HG03439 (cell line): Measurements from ENCODE around the gene POU3F3.

Experiments
- ATAC-seq: cut with Tn5 transposase; IDR thresholded peaks from one replicate; pipeline ENCODE4 v1.9.1; 2021; ENCODE audit warnings: mild to moderate bottlenecking, moderate library complexity; ENCODE audit not compliant: unreplicated experiment

POU3F3 gene

GRCh38 chr2:104859766-104860450 is 6.0 kb downstream of the POU3F3 start:
- ATAC-seq = no peak

- ATAC-seq = no peak
Observed at GRCh38 chr2:104860451-104860790, 6.5 kb downstream of the POU3F3 start.

DNA sequence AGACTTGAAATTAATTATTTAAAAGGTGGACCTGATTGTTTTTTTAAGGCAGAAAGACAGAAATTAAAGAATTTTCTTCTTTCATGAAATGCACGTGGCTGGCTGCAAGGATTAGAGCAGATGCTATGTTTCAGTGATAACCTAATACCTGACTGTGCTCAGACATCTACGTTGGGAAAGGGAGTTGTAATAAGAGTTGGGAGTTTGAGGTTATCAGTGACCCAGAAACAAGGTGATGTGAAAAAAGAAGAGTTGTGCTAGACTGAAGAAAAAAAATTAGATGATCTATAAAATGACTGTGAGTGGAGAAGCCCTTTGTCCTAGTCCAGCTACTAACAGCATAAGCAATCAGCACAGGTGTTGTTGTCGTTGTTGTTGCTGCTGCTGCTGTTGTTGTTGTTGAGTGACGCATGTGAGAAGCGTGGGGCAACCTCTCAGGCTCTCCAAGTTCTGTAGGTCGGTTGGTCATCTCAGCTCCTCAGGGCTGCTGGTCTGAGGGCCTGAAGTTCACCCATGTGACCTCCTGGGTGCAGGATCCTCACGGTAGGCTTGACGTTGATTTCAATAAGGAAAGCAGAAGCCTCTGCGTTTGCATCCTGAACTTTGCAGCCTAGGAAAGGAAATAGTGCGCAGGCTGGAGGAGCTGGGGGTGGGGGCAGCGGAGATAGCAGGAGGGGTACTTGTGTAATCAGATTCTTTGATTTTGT is 7.6 kb downstream of the POU3F3 start:
- ATAC-seq = no peak

DNA sequence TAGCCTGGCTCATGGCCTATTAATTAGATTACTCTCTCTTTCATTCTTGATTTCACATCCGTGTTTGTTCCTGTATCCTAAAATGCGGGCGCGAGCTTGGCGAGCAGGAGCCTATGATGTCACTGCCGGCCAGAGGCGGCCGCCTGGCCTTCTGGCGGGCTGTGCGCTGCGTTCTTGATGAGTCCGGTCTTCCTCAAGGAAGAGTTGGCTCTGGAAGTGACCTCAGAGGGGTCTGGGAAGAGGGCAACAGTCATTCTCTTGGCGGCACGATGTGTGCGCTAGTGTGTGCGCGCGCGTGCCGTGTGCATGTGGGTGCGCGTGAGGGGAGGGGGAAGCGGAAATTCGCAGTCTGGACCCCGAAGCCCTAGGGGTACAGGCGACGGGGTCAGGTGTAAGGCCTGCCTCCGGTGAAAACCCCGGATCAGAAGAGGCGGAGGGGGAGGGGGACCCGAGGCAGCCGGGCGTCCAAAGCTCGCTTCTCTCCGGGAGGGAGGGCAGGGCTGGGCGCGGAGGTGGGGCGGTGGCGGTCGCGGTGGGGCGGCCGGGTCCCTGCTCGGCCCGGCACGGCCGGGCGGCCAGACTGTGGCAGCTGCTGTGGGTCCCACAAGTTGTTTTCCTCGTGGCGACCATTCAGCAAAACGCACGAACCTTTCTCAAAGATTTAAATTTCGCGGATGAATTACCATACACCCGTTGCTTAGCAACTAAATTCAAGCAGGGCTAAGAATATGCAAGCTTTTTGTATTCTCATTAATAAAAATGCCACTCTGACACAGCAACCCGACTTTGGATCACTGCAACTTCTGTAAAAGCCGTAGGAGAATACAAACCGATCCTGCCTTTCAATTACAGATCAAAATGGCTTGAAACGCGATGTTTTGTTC is 8.4 kb downstream of the POU3F3 start:
- no peak for ATAC-seq

DNA sequence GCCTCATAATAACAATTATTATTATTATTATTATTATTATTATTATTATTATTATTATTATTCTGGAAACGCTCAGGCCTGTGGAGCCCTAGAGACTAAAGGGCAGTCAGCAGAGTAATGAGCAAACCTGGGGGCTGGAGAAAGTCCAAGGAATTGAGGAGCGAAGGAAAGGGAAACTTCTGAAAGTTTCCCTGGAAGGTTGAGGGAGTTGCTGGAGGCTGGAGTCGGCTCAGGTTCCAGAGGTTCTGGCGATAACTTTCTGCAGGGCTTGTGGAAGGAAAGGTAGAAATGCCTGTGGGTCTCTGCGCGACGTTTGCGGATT is 9.2 kb downstream of the POU3F3 start:
- ATAC-seq = no peak

DNA sequence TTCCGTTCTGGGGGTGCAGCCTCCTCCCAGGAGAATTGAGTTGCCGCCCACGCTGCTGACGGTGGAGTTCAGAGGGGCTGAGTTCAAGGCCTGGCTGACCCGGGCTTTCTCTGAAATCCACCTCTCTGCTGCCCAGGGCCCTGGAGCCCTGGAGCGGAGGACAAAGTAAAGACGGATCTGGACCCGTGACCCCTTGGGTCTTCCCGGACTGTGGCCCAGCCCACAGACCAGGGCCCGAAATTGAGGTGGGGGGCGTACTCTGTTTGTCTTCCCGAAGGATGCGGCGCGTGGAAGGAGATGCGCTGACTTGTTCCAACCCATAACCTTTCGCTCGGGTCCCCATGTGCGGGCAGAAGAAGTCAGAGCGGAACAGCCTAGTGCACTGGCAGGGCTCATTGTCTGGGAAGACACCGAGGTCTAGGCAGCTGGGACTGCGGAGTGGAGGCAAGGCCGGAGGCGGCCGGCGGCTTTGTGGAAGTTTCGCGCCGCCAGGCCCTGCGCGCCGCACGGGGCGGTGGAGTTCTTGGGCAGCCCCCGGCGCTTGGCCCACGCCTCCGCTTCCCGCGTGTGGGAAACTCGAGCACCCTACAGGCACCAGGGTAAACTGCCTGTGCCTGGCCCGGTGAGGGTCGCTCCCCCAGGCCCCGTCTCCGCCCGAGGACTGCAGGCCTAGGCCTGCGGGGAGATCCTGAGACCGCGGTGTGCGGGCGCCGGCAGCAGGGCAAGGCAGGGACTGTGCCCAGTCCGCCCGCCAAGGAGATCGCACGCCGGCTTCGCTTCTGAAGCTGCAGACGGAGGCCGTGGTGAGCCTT is 9.8 kb downstream of the POU3F3 start:
- no peak for ATAC-seq

DNA sequence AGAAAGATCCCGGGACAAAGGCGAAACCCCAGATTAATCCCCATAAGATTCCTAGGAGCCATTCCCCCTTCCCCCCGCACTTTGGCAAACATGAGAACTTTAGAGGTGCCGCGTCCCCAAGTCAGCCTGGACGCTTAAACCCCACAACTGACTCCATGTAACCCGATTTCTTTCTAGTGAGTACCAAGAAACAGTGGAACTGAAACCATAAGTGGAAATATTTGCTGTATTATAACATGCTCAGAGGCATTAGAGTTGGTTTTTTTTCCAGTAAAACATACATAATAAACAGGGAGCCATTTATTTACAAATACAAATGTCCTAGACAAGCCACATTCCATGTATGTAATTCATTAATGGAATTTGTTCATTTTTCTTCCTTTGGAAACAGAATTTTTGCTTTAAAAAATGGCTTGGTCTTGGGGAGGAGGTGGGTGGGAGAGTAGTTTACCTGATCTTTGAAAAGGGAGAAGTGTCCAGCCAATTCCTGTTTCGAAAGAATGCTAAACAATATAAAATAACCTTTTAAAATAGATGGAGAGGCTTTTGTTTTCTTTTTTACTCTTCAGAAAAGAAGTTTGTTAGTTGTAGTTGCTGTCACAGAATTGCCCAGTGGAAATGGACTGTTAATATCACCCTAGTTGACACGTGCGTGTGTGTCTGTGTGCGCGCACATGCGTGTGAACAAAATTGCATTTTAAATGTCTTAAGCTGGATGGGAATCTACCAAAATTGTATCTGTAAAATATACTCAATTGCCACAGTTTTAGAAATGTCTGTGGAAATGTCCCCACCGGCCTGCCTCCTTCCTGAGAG is 10.6 kb downstream of the POU3F3 start:
- ATAC-seq = no peak

DNA sequence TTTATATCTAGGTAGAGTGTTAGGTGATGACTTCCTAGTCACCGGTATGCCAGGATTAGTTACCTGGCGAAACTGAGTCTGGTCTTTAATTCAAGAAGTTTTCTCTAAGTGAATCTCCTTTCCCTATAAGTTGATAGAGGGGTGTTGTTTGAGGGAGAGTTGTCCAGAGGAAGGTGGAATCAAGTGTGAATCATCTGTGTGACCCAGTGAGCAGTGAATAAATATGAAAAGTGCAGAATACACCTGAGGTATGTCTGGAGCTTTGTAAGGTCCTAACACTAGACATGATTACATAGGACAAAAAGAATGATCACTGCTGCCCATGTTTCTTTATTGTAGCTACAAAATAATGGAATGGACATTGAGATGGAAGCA is 11.2 kb downstream of the POU3F3 start:
- ATAC-seq = no peak

GRCh38 chr2:104866122-104866864 is 12.4 kb downstream of the POU3F3 start:
- ATAC-seq = no peak

DNA sequence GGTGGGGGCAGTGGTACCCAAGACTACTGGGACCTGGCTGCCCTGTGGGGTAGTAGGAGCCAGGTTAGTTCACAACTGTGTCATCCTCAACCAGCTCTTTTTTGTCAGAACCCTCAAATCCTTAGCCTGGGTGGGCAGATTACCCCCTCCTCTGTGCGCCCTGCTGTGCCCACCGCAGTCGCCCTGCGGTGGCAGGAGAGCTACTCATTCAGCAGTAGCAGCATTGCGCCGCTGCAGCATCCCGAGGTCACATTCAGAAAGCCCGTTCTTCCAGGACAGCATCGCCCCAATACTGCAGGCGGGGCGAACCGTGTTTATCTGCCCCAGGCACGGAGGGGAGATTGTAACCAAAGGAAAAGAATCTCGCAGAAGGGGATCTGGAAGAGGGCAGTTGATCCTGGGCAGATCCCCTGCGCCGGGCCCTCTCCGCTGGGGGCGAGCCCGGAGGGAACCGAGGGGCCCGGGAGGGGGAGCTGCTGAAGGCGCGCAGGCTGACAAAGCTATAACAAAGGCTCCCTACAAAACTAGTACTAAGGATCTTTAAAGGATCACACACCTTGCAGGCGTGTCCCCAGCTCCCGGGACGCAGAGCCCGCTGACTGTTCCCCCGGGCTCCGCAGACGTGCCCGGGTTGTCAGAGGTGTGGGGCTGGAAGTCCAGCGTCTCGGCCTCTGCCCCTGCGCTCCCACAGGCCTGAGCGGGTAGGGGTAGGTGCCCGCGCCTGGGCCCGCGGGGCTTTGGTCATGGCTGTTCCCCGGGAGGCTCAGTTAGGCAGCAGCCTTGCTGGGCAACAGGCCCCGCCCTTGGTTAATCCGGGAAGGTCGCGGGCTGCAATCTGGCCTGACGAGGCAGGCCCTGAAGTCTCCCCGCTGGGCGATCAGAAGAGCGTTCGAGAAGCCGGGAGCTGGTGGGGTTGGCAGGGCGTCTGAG is 13.2 kb downstream of the POU3F3 start:
- no peak for ATAC-seq

DNA sequence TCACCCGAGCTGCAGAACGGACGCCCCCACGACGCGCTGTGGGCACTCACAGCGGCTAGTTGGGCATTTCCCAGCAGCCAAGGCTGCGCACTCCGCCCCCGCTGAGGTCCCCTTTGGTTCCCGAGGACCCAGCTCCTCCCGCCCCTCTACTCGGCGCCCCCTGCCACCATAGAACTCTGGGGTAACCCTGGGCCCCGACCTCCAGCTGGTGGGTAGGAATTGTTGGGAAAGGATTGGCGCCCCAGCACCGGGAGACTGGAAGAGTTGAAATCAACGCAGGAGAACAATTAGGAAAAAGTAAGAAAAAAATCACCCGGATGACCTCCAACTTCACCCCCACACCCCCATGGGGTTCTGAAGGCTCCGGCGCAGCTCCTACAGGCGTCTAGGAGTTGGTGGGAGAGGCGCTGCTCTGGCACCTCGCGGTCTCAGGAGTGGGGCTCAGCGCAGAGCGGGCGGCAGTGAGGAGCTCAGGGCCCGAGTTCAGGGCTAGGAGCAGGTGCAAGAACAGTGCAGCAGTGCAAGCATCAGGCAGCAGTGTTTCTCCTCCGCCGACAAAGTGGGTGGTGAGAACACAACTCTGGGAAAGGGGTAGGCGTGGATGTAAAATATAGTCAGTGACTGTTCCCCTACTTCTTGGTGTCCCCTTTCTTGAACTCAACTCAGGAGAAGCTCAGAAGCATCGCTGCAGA is 14.0 kb downstream of the POU3F3 start:
- no peak for ATAC-seq

GRCh38 chr2:104868505-104868866 is 14.6 kb downstream of the POU3F3 start:
- no peak for ATAC-seq

DNA sequence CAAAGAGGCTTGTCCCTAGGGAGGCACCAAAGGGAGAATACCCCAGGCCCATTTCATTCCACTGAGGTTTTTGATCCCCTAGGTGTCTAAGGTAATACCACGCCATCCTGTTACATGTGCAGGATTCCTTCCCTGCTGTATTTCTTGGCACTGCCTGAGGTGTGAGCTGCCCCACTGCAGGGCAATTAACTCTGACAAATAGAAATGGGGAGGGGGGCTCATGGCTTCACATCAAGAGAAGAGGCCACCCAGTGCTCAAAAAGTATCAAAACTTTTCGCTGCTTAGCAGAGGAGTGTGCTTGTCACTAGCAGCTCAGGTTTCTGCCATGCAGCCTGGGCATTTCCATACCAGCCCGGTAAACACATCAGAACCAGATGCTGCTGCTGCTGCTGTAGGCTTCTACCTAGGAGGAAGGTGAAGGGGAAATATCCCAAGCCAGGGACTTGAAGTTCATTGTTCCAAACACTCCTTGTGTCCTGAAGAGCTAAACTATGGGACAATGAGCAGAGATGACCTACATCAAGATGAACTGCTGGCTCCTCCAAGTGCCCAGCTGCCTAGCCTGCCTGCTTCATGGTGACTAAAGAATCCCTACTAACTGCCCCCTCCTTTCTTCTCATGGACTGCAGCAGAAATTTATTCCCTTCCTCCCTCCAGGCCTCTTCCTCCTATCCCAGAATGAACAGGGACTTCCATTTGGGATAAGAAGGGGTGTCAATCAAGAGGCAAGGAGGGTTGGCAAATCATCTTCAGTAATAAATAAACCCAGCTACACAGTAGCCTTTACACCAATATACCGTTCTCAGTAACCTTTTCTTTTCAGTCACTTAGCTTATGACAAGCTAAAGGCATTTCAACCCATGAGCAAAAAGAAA is 16.4 kb downstream of the POU3F3 start:
- no peak for ATAC-seq

DNA sequence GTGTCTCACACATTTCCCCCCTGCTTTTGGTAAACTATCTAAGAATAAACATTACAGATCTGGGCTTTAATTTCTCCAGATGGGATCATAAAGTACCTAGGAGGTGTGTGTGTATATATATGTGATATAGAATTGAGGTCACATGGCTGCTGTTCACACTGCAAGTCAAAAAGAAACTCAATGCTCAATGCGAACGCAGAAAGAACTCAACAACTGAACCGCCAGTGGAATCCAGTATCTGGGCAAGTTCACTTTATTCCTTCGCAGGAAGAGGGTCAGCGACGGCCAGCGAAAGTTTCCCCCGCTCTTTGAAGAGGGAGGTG is 17.7 kb downstream of the POU3F3 start:
- ATAC-seq = no peak

DNA sequence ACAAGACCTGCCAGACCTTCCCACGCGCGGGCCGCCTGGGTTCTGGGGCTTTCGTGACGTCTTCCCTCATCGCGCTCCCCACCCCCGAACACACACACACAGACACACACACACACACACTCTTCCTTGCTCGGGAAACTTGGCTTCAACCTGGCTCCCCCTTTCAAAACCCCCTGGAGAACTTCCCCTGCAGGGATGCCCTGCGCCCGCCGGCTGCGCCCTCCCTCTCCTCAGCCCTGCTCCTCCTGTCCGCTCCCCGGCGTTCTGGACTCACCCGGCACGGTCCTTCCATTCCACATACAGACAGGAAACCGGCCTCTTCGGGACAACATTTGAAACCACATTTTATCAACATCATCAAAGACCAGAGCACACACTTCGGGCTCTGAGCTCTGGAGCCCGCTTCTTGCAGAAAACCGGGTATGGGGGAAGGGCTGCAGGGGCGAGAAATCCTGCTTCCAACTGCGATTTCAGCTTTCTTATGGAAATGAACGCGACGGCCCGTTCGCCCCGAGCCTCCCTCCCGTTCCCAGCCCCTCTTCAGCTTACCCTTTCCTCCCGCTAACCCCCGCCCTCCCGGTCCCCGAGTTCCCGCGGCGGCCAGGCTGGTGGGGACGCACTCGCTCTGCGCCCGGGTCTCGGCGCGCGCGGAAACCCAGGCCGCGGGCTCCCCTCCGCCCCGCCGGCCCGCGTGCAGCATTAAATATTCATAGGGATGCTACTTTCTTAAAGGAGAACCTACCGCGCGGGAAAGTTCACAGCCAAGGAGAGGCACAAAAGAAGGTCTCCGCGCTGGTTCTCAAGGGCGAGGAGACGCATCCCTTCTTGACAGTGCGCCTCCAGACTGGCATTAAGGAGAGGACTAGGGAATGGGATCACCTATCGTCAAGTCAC is 18.3 kb downstream of the POU3F3 start:
- no peak for ATAC-seq
